Esophagus muscularis mucosa (tissue), 4 donors: ENCODE measurements around the gene ZIC5. TPM values are rescaled to one million over a fixed set of nuclear protein-coding genes. Genes with fewer than 3 reads are reported as not detected.

Experiments
- DNase-seq: peaks from one replicate; pipeline ENCODE4 v3.0.0-alpha.2; 2017; ENCODE audit errors: extremely low spot score
- H3K27ac ChIP-seq, 4 donors: fragments of 200-600 bp; sonication (generic); replicated peaks in 1 of 4; 1 replicate in 3 of 4; 2 replicates in 1 of 4; pipeline ENCODE4 v1.5.1; 2016 to 2019; ENCODE audit warnings: mild to moderate bottlenecking in 1 of 4
- H3K27me3 ChIP-seq, 4 donors: fragments of 200-600 bp; sonication (generic); one replicate each; pipeline versions ENCODE4 v1.5.1 to v1.6.0; 2016 to 2019
- H3K36me3 ChIP-seq, 4 donors: fragments of 200-600 bp; sonication (generic); one replicate each; pipeline ENCODE4 v1.5.1; 2016 to 2019
- H3K4me1 ChIP-seq, 4 donors: fragments of 200-600 bp; sonication (generic); one replicate each; pipeline ENCODE4 v1.5.1; 2016 to 2019
- H3K4me3 ChIP-seq, 4 donors: fragments of 200-600 bp; sonication (generic); 1 replicate in 2 of 4; 2 replicates in 2 of 4; pipeline ENCODE4 v1.5.1; 2016 to 2019; ENCODE audit warnings: mild to moderate bottlenecking in 4 of 4, moderate library complexity in 1 of 4
- H3K9me3 ChIP-seq, 4 donors: fragments of 200-600 bp; sonication (generic); 1 replicate in 3 of 4; 2 replicates in 1 of 4; pipeline ENCODE4 v1.5.1; 2016 to 2019
- EP300 ChIP-seq: sonication (generic); formaldehyde crosslinking; IDR thresholded peaks from one replicate; pipeline ENCODE4 v1.6.1; 2017; ENCODE audit warnings: antibody characterized with exemption
- POLR2A ChIP-seq: fragments of 450-650 bp; IDR thresholded peaks from one replicate; pipeline ENCODE4 v1.6.1; 2017; ENCODE audit warnings: antibody characterized with exemption, moderate library complexity, mild to moderate bottlenecking, low read depth
- POLR2AphosphoS5 ChIP-seq, 2 donors: sonication (generic); formaldehyde crosslinking; IDR thresholded peaks; one replicate each; pipeline ENCODE4 v1.6.1; 2017; ENCODE audit warnings: antibody characterized with exemption in 2 of 2
- WGBS: methylation state at CpG from one replicate; pipeline ENCODE4 v1.1.5; 2018; 5-methylcytosine and 5-hydroxymethylcytosine counted together
- intact Hi-C: fragments of 100-400 bp; cut with DNase I; formaldehyde crosslinking; loops from one replicate; pipeline ENCODE4 v1.15.1; 2023
- total RNA-seq, 4 donors: library from RNA; depleted of rRNA; stranded (reverse); fragments of >200 nt; gene quantifications; one replicate each; pipeline versions ENCODE4 v1.1.0 to v1.2.1, GENCODE V29; 2016
- TF ChIP-seq, protein P1 (sequence below), 3 experiments: fragments of 200-600 bp in 2 of 3; fragments of 450-650 bp in 1 of 3; sonication (generic) in 2 of 3; IDR thresholded peaks; one replicate each; pipeline ENCODE4 v1.5.1; 2017 to 2019; ENCODE audit warnings: antibody characterized with exemption in 3 of 3, mild to moderate bottlenecking in 2 of 3, moderate library complexity in 1 of 3

The ZIC5 gene
- total RNA-seq, 4 donors from 2014 or later, result not detected

- H3K27me3 ChIP-seq, result peaks cover 30 to 100% (median 88%) of the 10 kb centered on the region in 4 donors
These were observed 694 bp upstream of the ZIC5 start for GRCh38 chr13:99972190-99972731.

DNA sequence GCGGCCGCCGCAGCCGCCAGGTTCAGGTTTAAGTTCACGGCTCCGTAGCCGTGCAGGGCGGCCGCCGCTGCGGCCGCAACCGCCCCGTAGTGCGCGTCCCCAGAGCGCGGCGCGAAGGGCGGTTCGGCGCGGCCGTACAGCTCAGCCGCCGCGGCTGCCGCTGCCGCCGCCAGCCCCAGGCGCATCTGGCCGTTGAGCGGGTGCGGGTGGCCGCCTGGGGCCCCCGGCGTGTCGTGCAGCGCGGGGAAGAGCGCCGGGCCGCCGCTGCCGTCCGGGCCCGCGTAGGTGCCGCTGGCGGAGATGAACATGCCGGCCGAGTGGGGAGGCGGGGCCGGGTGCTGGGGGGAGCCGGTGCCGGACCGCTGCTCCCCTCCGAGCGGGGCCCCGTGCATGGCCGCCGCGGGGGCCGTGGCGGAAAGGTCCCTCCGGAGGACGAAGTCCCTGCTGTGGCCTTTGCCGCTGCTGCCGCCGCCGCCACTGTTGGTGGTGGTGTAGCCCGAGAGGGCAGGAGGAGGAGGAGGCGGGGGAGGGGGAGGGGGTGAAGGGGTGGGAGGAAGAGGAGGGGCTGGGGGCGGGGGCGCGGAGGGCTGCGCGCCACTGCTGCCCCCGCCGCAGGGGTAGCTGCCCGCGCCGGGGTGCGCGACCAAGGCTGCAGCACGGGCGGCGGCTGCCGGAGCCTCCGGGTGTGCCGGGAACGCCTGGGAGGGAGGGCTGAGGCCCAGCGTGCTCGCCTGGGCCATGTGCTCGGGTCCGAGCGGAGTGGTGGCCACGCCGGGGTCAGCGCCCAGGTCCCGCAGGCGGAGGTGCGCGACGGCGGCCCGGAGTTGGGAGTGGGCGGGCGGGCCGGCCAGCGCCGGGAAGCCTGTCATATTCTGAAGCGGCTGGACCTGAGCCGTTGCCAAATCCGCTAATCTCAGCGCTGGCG is 654 bp downstream of the ZIC5 start:
- H3K9me3 ChIP-seq, result no peaks in the 10 kb centered on the region
- no peaks in the 10 kb centered on the region for H3K36me3 ChIP-seq
- no peak for DNase-seq
- no peak for TF ChIP-seq POLR2AphosphoS5 (IDR thresholded peaks at IDR 0.05)
- no peak for TF ChIP-seq POLR2A
- TF ChIP-seq, protein P1, sequence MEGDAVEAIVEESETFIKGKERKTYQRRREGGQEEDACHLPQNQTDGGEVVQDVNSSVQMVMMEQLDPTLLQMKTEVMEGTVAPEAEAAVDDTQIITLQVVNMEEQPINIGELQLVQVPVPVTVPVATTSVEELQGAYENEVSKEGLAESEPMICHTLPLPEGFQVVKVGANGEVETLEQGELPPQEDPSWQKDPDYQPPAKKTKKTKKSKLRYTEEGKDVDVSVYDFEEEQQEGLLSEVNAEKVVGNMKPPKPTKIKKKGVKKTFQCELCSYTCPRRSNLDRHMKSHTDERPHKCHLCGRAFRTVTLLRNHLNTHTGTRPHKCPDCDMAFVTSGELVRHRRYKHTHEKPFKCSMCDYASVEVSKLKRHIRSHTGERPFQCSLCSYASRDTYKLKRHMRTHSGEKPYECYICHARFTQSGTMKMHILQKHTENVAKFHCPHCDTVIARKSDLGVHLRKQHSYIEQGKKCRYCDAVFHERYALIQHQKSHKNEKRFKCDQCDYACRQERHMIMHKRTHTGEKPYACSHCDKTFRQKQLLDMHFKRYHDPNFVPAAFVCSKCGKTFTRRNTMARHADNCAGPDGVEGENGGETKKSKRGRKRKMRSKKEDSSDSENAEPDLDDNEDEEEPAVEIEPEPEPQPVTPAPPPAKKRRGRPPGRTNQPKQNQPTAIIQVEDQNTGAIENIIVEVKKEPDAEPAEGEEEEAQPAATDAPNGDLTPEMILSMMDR (IDR thresholded peaks at IDR 0.05), result no peak
- TF ChIP-seq EP300, result no peak
- 0% methylated on average over 1 of the region's 118 CpGs for WGBS
- no peak overlapping the region for H3K27ac ChIP-seq
- intact Hi-C loops, result loop anchor here (10.0 kb wide), 1 partner anchor 316 kb away; no protein-coding TSS in a partner anchor
- peak overlapping the region; percentile 35 to 54 (median 46) for H3K4me3 ChIP-seq
- peaks cover 30 to 100% (median 84%) of the 10 kb centered on the region in 4 donors for H3K27me3 ChIP-seq
- H3K4me1 ChIP-seq, result peaks cover 33 to 47% (median 39%) of the 10 kb centered on the region in 4 donors

More at GRCh38 chr13:99972190-99972731, 694 bp upstream of the ZIC5 start:
- Histone ChIP-seq H3K27ac (no peak overlapping the region), H3K4me3 (no peak overlapping the region), H3K4me1 (peaks cover 33 to 47% (median 39%) of the 10 kb centered on the region in 4 donors), H3K9me3 (no peaks in the 10 kb centered on the region), H3K36me3 (no peaks in the 10 kb centered on the region)
- WGBS, result 11% methylated on average over 18 of the region's 18 CpGs
- TF ChIP-seq, protein P1 (IDR thresholded peaks at IDR 0.05), result no peak
- TF ChIP-seq EP300, result no peak
- TF ChIP-seq POLR2AphosphoS5 (IDR thresholded peaks at IDR 0.05), result no peak
- no peak for TF ChIP-seq POLR2A
- intact Hi-C loops, result loop anchor here (10.0 kb wide), 1 partner anchor 317 kb away; no protein-coding TSS in a partner anchor
- no peak for DNase-seq

GRCh38 chr13:99969919-99970650 is 1.5 kb downstream of the ZIC5 start:
- TF ChIP-seq POLR2A (no peak), EP300 (no peak), POLR2AphosphoS5 (IDR thresholded peaks at IDR 0.05) (no peak)
- TF ChIP-seq, protein P1 (IDR thresholded peaks at IDR 0.05), result no peak
- intact Hi-C loops, result loop anchor here (10.0 kb wide), 1 partner anchor 315 kb away; no protein-coding TSS in a partner anchor
- no peak for DNase-seq
- Histone ChIP-seq H3K36me3 (no peaks in the 10 kb centered on the region), H3K27me3 (peaks cover 30 to 100% (median 79%) of the 10 kb centered on the region in 4 donors), H3K4me3 (peak overlapping the region; percentile 35 to 54 (median 46)), H3K4me1 (peaks cover 33 to 47% (median 39%) of the 10 kb centered on the region in 4 donors), H3K27ac (no peak overlapping the region), H3K9me3 (no peaks in the 10 kb centered on the region)
- 4% methylated on average over 59 of the region's 79 CpGs for WGBS

- H3K27me3 ChIP-seq, result peaks cover 30 to 100% (median 75%) of the 10 kb centered on the region in 4 donors
- H3K4me3 ChIP-seq, result peak overlapping the region; percentile 24 to 54 (median 46)
- intact Hi-C loops, result no loop called here
- WGBS, result 11% methylated on average over 34 of the region's 52 CpGs
- H3K4me1 ChIP-seq, result peaks cover 33 to 47% (median 39%) of the 10 kb centered on the region in 4 donors
- no peak for TF ChIP-seq EP300
- no peak for TF ChIP-seq POLR2AphosphoS5 (IDR thresholded peaks at IDR 0.05)
- TF ChIP-seq POLR2A, result no peak
- TF ChIP-seq, protein P1 (IDR thresholded peaks at IDR 0.05), result no peak
- H3K27ac ChIP-seq, result no peak overlapping the region
- no peak for DNase-seq
- H3K9me3 ChIP-seq, result no peaks in the 10 kb centered on the region
- no peaks in the 10 kb centered on the region for H3K36me3 ChIP-seq
These were observed 2.1 kb downstream of the ZIC5 start for GRCh38 chr13:99969453-99969918.
